ENCODE data around the gene CDK17.

DNA sequence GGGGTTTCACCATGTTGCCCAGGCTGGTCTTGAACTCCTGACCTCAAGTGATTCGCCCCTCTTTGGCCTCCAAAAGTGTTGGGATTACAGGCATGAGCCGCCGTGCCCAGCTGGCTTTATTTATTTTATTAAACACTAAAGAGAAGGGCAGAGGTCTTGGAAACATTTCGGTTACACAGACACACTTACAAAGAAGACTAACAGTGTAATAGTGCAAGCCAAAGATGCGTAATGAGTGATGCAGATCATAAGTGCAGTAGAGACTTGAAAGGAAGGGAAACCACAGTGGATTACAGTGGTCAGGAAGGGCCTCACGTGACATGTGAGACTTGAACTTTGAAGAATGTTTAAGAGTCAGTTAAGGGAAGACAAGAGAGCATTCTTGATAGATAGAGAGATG lies 33.9 kb upstream of the CDK17 start:
- TF ChIP-seq, protein P1, sequence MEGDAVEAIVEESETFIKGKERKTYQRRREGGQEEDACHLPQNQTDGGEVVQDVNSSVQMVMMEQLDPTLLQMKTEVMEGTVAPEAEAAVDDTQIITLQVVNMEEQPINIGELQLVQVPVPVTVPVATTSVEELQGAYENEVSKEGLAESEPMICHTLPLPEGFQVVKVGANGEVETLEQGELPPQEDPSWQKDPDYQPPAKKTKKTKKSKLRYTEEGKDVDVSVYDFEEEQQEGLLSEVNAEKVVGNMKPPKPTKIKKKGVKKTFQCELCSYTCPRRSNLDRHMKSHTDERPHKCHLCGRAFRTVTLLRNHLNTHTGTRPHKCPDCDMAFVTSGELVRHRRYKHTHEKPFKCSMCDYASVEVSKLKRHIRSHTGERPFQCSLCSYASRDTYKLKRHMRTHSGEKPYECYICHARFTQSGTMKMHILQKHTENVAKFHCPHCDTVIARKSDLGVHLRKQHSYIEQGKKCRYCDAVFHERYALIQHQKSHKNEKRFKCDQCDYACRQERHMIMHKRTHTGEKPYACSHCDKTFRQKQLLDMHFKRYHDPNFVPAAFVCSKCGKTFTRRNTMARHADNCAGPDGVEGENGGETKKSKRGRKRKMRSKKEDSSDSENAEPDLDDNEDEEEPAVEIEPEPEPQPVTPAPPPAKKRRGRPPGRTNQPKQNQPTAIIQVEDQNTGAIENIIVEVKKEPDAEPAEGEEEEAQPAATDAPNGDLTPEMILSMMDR (conservative IDR thresholded peaks at IDR 0.05 in 1 of 2, IDR thresholded peaks at IDR 0.05 in 1 of 2; ENCODE audit: low read depth in 1 of 2, low read length in 2 of 2) = no peak
- TF ChIP-seq EZH2 (IDR thresholded peaks at IDR 0.05; ENCODE audit: low read length, missing control alignments) = no peak

All from fibroblast of lung (primary cell).